Gastrocnemius medialis (tissue), 4 donors: ENCODE results near the gene COL23A1.

Experiments used
- POLR2A ChIP-seq, 2 donors: fragments of 450-650 bp; IDR thresholded peaks; one replicate each; pipeline ENCODE4 v1.6.1; 2017; ENCODE audit warnings: antibody characterized with exemption in 2 of 2, mild to moderate bottlenecking in 2 of 2, moderate library complexity in 2 of 2
- TF ChIP-seq, protein P1 (sequence below), 5 experiments: fragments of 450-650 bp in 3 of 5; fragments of 200-600 bp in 2 of 5; sonication (generic) in 2 of 5; IDR thresholded peaks in 4 of 5; conservative IDR thresholded peaks in 1 of 5; 1 replicate in 4 of 5; 2 replicates in 1 of 5; pipeline ENCODE4 v1.5.1; 2016 to 2019; ENCODE audit warnings: antibody characterized with exemption in 5 of 5, mild to moderate bottlenecking in 3 of 5, moderate library complexity in 3 of 5

- TF ChIP-seq, protein P1, sequence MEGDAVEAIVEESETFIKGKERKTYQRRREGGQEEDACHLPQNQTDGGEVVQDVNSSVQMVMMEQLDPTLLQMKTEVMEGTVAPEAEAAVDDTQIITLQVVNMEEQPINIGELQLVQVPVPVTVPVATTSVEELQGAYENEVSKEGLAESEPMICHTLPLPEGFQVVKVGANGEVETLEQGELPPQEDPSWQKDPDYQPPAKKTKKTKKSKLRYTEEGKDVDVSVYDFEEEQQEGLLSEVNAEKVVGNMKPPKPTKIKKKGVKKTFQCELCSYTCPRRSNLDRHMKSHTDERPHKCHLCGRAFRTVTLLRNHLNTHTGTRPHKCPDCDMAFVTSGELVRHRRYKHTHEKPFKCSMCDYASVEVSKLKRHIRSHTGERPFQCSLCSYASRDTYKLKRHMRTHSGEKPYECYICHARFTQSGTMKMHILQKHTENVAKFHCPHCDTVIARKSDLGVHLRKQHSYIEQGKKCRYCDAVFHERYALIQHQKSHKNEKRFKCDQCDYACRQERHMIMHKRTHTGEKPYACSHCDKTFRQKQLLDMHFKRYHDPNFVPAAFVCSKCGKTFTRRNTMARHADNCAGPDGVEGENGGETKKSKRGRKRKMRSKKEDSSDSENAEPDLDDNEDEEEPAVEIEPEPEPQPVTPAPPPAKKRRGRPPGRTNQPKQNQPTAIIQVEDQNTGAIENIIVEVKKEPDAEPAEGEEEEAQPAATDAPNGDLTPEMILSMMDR (IDR thresholded peaks at IDR 0.05 in 4 of 5, conservative IDR thresholded peaks at IDR 0.05 in 1 of 5): no peak
- no peak for TF ChIP-seq POLR2A (IDR thresholded peaks at IDR 0.05)
Measured at GRCh38 chr5:178285399-178286225, 304.6 kb downstream of the COL23A1 start.
